ENCODE measurements around the gene THRSP. TPM values are rescaled to one million over a fixed set of nuclear protein-coding genes. Genes with fewer than 3 reads are reported as not detected.
"Not testable (repeated sequence)": the region's sequence is repeated elsewhere in the genome, so short reads cannot be mapped to it uniquely, and the experiment has no call there.

The THRSP gene
- total RNA-seq, 6 experiments from 2014 or later: 3.0 to 92.0 (median 40.1) TPM

DNA sequence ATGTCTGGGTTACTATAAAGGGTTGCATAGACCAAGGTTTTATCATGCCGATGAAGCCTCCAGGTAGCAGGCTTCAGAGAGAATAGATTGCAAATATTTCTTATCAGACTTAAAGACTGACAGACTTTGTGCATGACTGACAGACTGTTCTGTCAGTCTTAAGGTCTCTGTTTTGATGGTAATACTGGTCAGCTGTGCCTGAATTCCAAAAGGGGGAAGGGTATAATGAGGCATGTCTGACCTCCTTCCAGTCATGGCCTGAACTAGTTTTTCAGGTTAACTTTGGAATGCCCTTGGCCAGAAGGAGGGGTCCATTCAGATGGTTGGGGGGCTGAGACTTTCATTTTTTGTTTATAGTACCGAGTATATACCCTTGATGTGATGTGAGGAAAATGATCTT lies 35.9 kb upstream of the THRSP start:
- no peak for ATAC-seq
- 87% methylated on average over 2 of the region's 2 CpGs for WGBS (ENCODE audit: insufficient coverage, low coverage, low lambda C conversion rate, missing lambda C conversion rate)
- no peaks in the 10 kb centered on the region for H3K36me3 ChIP-seq
- DNase-seq: no peak
- TF ChIP-seq, protein P1, sequence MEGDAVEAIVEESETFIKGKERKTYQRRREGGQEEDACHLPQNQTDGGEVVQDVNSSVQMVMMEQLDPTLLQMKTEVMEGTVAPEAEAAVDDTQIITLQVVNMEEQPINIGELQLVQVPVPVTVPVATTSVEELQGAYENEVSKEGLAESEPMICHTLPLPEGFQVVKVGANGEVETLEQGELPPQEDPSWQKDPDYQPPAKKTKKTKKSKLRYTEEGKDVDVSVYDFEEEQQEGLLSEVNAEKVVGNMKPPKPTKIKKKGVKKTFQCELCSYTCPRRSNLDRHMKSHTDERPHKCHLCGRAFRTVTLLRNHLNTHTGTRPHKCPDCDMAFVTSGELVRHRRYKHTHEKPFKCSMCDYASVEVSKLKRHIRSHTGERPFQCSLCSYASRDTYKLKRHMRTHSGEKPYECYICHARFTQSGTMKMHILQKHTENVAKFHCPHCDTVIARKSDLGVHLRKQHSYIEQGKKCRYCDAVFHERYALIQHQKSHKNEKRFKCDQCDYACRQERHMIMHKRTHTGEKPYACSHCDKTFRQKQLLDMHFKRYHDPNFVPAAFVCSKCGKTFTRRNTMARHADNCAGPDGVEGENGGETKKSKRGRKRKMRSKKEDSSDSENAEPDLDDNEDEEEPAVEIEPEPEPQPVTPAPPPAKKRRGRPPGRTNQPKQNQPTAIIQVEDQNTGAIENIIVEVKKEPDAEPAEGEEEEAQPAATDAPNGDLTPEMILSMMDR (IDR thresholded peaks at IDR 0.05): no peak
- TF ChIP-seq POLR2A (IDR thresholded peaks at IDR 0.05): no peak
- no peak overlapping the region for H3K27ac ChIP-seq
- intact Hi-C loops (cut with DNase I): no loop called here
- H3K4me1 ChIP-seq: peaks cover 0 to 15% (median 0%) of the 10 kb centered on the region in 4 donors
- H3K4me3 ChIP-seq: no peak overlapping the region
- no peaks in the 10 kb centered on the region for H3K9me3 ChIP-seq
- H3K27me3 ChIP-seq: no peaks in the 10 kb centered on the region

DNA sequence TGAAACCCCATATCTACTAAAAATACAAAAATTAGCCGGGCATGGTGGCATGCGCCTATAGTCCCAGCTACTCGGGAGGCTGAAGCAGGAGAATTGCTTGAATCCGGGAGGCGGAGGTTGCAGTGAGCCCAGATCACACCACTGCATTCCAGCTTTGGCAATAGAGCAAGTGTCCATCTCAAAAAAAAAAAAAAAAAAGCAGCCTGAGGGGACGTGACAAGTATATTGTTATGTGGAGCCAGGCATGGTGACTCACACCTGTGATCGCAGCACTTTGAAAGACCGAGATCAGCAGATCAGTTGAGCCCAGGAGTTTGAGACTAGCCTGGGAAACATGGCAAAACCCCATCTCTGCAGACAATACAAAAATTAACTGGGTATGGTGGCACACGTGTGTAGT lies 35.2 kb upstream of the THRSP start:
- H3K4me3 ChIP-seq; H3K36me3 ChIP-seq; DNase-seq; ATAC-seq; intact Hi-C loops (cut with DNase I); H3K27ac ChIP-seq; H3K27me3 ChIP-seq; H3K9me3 ChIP-seq: not testable (repeated sequence)
- 82% methylated on average over 9 of the region's 9 CpGs for WGBS (ENCODE audit: insufficient coverage, low coverage, low lambda C conversion rate, missing lambda C conversion rate)
- H3K4me1 ChIP-seq: peaks cover 0 to 15% (median 0%) of the 10 kb centered on the region in 4 donors

DNA sequence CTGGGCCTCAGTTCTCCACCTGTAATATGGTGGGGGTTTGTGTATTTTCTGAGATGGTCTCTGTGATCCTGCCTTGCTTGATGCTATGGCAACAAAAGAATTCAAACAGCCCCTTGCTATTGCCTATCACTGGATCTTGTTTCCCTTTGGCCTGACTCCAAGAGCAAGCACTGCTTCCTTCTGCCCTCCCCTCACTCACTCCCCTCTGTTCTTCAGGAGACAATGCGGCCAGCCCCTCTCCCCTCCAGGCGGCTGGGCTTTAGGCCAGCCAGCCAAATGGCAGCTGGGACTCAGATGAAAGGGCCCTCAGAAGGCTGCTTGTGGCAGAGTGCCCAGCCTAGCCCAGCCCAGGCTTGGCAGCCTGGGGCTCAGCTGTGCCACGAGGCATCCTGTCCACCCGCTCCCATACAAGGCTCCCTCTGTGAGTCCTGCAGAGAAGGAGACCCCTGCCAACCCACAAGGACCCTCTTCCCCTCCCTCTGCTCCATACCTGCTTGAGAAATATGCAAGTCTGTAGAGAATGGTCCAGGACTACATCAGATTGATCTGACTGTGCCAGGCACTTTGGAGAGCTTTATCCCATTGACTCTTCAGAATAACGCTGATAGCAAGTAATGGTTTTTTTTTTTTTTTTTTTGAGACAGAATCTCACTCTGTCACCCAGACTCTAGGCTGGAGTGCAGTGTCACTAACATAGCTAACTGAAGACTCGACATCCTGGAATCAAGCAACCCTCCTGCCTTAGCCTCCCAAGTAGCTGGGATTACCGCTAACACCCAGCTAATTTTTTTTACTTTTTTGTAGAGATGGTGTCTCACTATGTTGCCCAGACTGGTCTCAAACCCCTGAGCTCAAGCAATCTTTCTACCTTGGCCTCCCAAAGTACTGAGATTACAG lies 33.0 kb upstream of the THRSP start:
- peak; percentile 62 to 72 (median 62) for DNase-seq
- Histone ChIP-seq H3K27ac (no peak overlapping the region), H3K27me3 (no peaks in the 10 kb centered on the region), H3K4me1 (peaks cover 0 to 15% (median 0%) of the 10 kb centered on the region in 4 donors), H3K9me3 (no peaks in the 10 kb centered on the region), H3K36me3 (no peaks in the 10 kb centered on the region), H3K4me3 (no peak overlapping the region)
- intact Hi-C loops (cut with DNase I): no loop called here
- TF ChIP-seq POLR2A (IDR thresholded peaks at IDR 0.05): no peak
- TF ChIP-seq, protein P1 (IDR thresholded peaks at IDR 0.05): no peak
- ATAC-seq: peak; percentile 88 to 95 (median 92)
- 14% methylated on average over 3 of the region's 7 CpGs for WGBS (ENCODE audit: insufficient coverage, low coverage, low lambda C conversion rate, missing lambda C conversion rate)

DNA sequence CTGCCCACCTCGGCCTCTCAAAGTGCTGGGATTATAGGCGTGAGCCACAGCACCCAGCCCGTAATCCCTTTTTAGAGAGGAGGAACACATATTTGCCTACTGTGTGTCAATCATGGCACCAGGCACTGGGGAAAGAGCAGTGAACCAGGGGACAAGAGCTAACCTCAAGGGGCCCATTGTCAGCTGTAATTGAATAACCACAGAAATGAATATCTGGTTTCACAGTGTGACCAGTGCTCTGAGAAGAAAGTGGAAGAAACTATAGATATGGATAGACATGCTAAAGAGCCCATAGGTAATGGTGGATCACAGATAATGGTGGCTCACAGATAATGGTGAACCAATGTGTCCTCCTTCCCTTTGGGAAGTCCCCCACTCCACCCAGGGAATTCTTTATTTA lies 32.0 kb upstream of the THRSP start:
- ATAC-seq (no peak), DNase-seq (no peak)
- Histone ChIP-seq H3K9me3 (no peaks in the 10 kb centered on the region), H3K4me3 (no peak overlapping the region), H3K27me3 (no peaks in the 10 kb centered on the region), H3K4me1 (peaks cover 0 to 20% (median 2%) of the 10 kb centered on the region in 4 donors), H3K36me3 (no peaks in the 10 kb centered on the region), H3K27ac (no peak overlapping the region)
- TF ChIP-seq POLR2A (IDR thresholded peaks at IDR 0.05): no peak
- TF ChIP-seq, protein P1 (IDR thresholded peaks at IDR 0.05): no peak
- intact Hi-C loops (cut with DNase I): no loop called here
- 80% methylated on average over 1 of the region's 3 CpGs for WGBS (ENCODE audit: insufficient coverage, low coverage, low lambda C conversion rate, missing lambda C conversion rate)

DNA sequence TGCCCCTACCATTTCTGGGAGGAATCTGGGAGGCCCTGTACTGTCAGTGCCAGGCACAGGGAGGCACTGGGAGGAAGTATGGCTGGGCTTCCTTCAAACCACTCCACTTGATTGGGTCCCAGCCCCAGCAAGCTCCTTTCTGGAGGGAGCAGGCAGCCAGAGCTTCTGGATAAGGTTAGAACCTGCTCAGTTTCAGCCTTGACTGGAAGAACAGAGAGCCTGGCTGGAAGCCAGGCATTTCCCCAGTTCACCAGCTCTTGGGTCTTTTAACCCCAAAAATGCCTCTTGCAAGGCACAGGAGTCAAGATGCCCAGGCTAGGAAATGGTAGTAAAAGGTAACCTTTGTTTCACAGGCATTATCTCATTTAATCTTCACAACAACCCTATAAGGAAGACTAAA lies 31.6 kb upstream of the THRSP start:
- Histone ChIP-seq H3K9me3 (no peaks in the 10 kb centered on the region), H3K4me3 (no peak overlapping the region), H3K4me1 (peaks cover 0 to 24% (median 3%) of the 10 kb centered on the region in 4 donors), H3K36me3 (no peaks in the 10 kb centered on the region), H3K27me3 (no peaks in the 10 kb centered on the region), H3K27ac (no peak overlapping the region)
- DNase-seq (no peak), ATAC-seq (no peak)
- TF ChIP-seq, protein P1 (IDR thresholded peaks at IDR 0.05): no peak
- no peak for TF ChIP-seq POLR2A (IDR thresholded peaks at IDR 0.05)
- intact Hi-C loops (cut with DNase I): no loop called here

Data from right lobe of liver (tissue), 6 donors.